Measurements from ENCODE around the gene PSRC1. TPM values are rescaled to one million over a fixed set of nuclear protein-coding genes. Genes with fewer than 3 reads are reported as not detected.

The PSRC1 gene
- total and polyA plus RNA-seq, 2 donors (not counting 3 experiments of a cell fraction or from before 2014, with no cell fraction given), result 25.0 to 29.3 TPM

- ChIA-PET POLR2A (no interaction called here), CTCF (interaction anchor here (1.0 to 2.1 kb wide), 4 partner anchors 17 to 277 kb away, joined by 3 to 11 read pairs (median 4); partner anchors contain the start of gene SORT1)
- H3K9me3 ChIP-seq (replicated peaks; ENCODE audit: control insufficient read depth, insufficient read depth, low read length), result no peaks in the 10 kb centered on the region
- intact Hi-C loops (cut with micrococcal nuclease) (no loop called here), dilution Hi-C loops (cut with MboI; ENCODE audit: extremely low pct_ligation_motif_present, low sequenced_read_pairs) (no loop called here)
- H3K4me1 ChIP-seq (ENCODE audit: control insufficient read depth, extremely low read depth, insufficient read depth, low read length), result no peaks in the 10 kb centered on the region
- DNase-seq (ENCODE audit: low read depth, low spot score) (no peak), FAIRE-seq (no peak)
- H3K27me3 ChIP-seq (ENCODE audit: control insufficient read depth in 2 of 2, insufficient read depth in 2 of 2, low read length in 2 of 2), result peaks cover 0 to 2% of the 10 kb centered on the region in 2 experiments
- H3K9me1 ChIP-seq (replicated peaks; ENCODE audit: control insufficient read depth, extremely low read depth, insufficient read depth, low read length), result no peaks in the 10 kb centered on the region
- no peak overlapping the region for H3K27ac ChIP-seq (ENCODE audit: insufficient read depth, low read depth, low read length)
- H4K20me1 ChIP-seq (replicated peaks; ENCODE audit: control insufficient read depth, extremely low read depth, insufficient read depth, low read length), result no peaks in the 10 kb centered on the region
- H3K4me3 ChIP-seq (replicated peaks in 1 of 3; ENCODE audit: insufficient read depth in 1 of 3, low read depth in 1 of 3, low read length in 3 of 3), result no peak overlapping the region
- H3K36me3 ChIP-seq (ENCODE audit: control insufficient read depth in 2 of 2, extremely low read depth in 1 of 2, insufficient read depth in 2 of 2, low read length in 2 of 2), result no peaks in the 10 kb centered on the region
- BruUV-seq (replicated peaks), result no TSS peak
- no peak overlapping the region for H3K4me2 ChIP-seq (ENCODE audit: insufficient read depth, low read length)
- H2AFZ ChIP-seq (ENCODE audit: low read depth, low read length), result no peak overlapping the region
- no peaks in the 10 kb centered on the region for H3K79me2 ChIP-seq (ENCODE audit: control insufficient read depth, insufficient read depth, low read length)
- no peak for TF ChIP-seq GATA2 (IDR thresholded peaks at IDR 0.05; ENCODE audit: insufficient read depth, insufficient read length, low read depth, low read length)
- TF ChIP-seq MAX (IDR thresholded peaks at IDR 0.05; ENCODE audit: insufficient read depth, insufficient read length), result no peak
- TF ChIP-seq POLR2AphosphoS5 (IDR thresholded peaks at IDR 0.05; ENCODE audit: insufficient read depth, low read depth, low read length), result no peak
- no peak for TF ChIP-seq MYC (IDR thresholded peaks at IDR 0.05; ENCODE audit: low read depth, low read length)
- TF ChIP-seq POLR2A (IDR thresholded peaks at IDR 0.05; ENCODE audit: low read depth, low read length), result no peak
- TF ChIP-seq CTCF (IDR thresholded peaks at IDR 0.05; ENCODE audit: extremely low read depth in 1 of 2, insufficient read depth in 1 of 2, low read depth in 1 of 2, low read length in 2 of 2), result no peak
- TF ChIP-seq JUN (IDR thresholded peaks at IDR 0.05; ENCODE audit: borderline replicate concordance, insufficient read depth, insufficient read length, low read depth), result no peak
- no peak for TF ChIP-seq FOS (IDR thresholded peaks at IDR 0.05; ENCODE audit: borderline replicate concordance, insufficient read depth, low read length)
- TF ChIP-seq EZH2 (IDR thresholded peaks at IDR 0.05; ENCODE audit: borderline replicate concordance, low read depth, low read length, severe bottlenecking), result no peak
- no peak overlapping the region for H3K9ac ChIP-seq (replicated peaks; ENCODE audit: extremely low read depth, insufficient read depth, low read length)
These were observed 26.9 kb downstream of the PSRC1 start for GRCh38 chr1:109256085-109256484.

Measured in endothelial cell of umbilical vein (primary cell).